Lower leg skin (tissue), 3 donors: Measurements from ENCODE around the gene C19orf18.

ENCODE experiments used
- CTCF ChIP-seq, 3 donors: fragments of 450-650 bp; IDR thresholded peaks; one replicate each; pipeline ENCODE4 v1.5.1; 2016; ENCODE audit warnings: antibody characterized with exemption in 3 of 3, mild to moderate bottlenecking in 3 of 3, moderate library complexity in 2 of 3
- POLR2A ChIP-seq, 2 donors: fragments of 450-650 bp; IDR thresholded peaks; one replicate each; pipeline ENCODE4 v1.6.1; 2016 to 2017; ENCODE audit warnings: antibody characterized with exemption in 2 of 2, mild to moderate bottlenecking in 1 of 2, moderate library complexity in 1 of 2

- no peak for TF ChIP-seq CTCF (IDR thresholded peaks at IDR 0.05)
- no peak for TF ChIP-seq POLR2A (IDR thresholded peaks at IDR 0.05)
These were observed 38.6 kb downstream of the C19orf18 start for GRCh38 chr19:57935731-57936130.
